RPMI7951 (cell line): ENCODE data around the gene DHX29. TPM values are rescaled to one million over a fixed set of nuclear protein-coding genes. Genes with fewer than 3 reads are reported as not detected.

Experiments used
- total RNA-seq: library from RNA; depleted of rRNA; stranded (reverse); fragments of >200 nt; shearing (Covaris generic); gene quantifications from 2 replicates; pipeline ENCODE4 v1.2.3, GENCODE V29; 2014; rRNA removed

The DHX29 gene
- total RNA-seq, 1 experiment from 2014 or later = 26.3 TPM

Other genes with a start within 250 kb of the DHX29 start
- gene GZMA, start 205.0 kb downstream of the DHX29 start, total RNA-seq = not detected in 2 replicates
- gene GPX8, start 147.5 kb downstream of the DHX29 start, total RNA-seq = 99.8 and 116 TPM in 2 replicates
- gene CDC20B, start 134.5 kb downstream of the DHX29 start, total RNA-seq = not detected in 2 replicates
- under 0.01 and 0.20 TPM in 2 replicates for gene MCIDAS, start 80.4 kb downstream of the DHX29 start, total RNA-seq
- 1.2 and 2.6 TPM in 2 replicates for gene CCNO, start 74.1 kb downstream of the DHX29 start, total RNA-seq
- gene MTREX, start 295 bp upstream of the DHX29 start, total RNA-seq = 86.0 and 113 TPM in 2 replicates
- gene PLPP1, start 227.3 kb upstream of the DHX29 start, total RNA-seq = 26.7 and 30.3 TPM in 2 replicates